Mesenchymal stem cell (in vitro differentiated cells and primary cell): ENCODE data around the gene MEF2B. TPM values are rescaled to one million over a fixed set of nuclear protein-coding genes. Genes with fewer than 3 reads are reported as not detected.

ENCODE experiments used
- DNase-seq: peaks from one replicate; pipeline ENCODE4 v3.0.0-alpha.2; 2013
- H2AFZ ChIP-seq: one replicate; pipeline ENCODE4 v1.6.1; 2013; ENCODE audit warnings: low read depth, mild to moderate bottlenecking, control low read depth, inconsistent platforms, low read length, moderate library complexity
- H2AK5ac ChIP-seq: 2 replicates; pipeline ENCODE4 v1.6.1; 2013; ENCODE audit warnings: low read length, moderate library complexity, mild to moderate bottlenecking, inconsistent platforms; ENCODE audit not compliant: severe bottlenecking
- H2BK120ac ChIP-seq: one replicate; pipeline ENCODE4 v1.6.1; 2013; ENCODE audit warnings: low read depth, mild to moderate bottlenecking, inconsistent platforms, low read length, moderate library complexity
- H2BK12ac ChIP-seq, 2 experiments: one replicate each; pipeline ENCODE4 v1.6.1; 2013; ENCODE audit warnings: inconsistent platforms in 2 of 2, low read length in 2 of 2, mild to moderate bottlenecking in 2 of 2, moderate library complexity in 2 of 2, control low read depth in 1 of 2
- H2BK15ac ChIP-seq: one replicate; pipeline ENCODE4 v1.6.1; 2013; ENCODE audit warnings: mild to moderate bottlenecking, low read depth, inconsistent platforms; ENCODE audit not compliant: poor library complexity, severe bottlenecking
- H2BK5ac ChIP-seq: 2 replicates; pipeline ENCODE4 v1.6.1; 2013; ENCODE audit warnings: low read depth, mild to moderate bottlenecking, low read length, control low read depth, inconsistent platforms; ENCODE audit not compliant: poor library complexity, severe bottlenecking
- H3K14ac ChIP-seq, 2 experiments: one replicate each; pipeline ENCODE4 v1.6.1; 2013; ENCODE audit warnings: inconsistent platforms in 2 of 2, low read length in 2 of 2, control low read depth in 1 of 2, mild to moderate bottlenecking in 1 of 2, moderate library complexity in 1 of 2
- H3K18ac ChIP-seq, 2 experiments: one replicate each; pipeline ENCODE4 v1.6.1; 2013; ENCODE audit warnings: inconsistent platforms in 2 of 2, low read length in 2 of 2, control low read depth in 1 of 2, low read depth in 1 of 2, mild to moderate bottlenecking in 1 of 2
- H3K23ac ChIP-seq, 2 experiments: one replicate each; pipeline ENCODE4 v1.6.1; 2013; ENCODE audit warnings: inconsistent platforms in 2 of 2, low read length in 2 of 2, mild to moderate bottlenecking in 2 of 2, moderate library complexity in 2 of 2, control low read depth in 1 of 2
- H3K27ac ChIP-seq: 2 replicates; pipeline ENCODE4 v1.5.1; 2013; ENCODE audit warnings: mild to moderate bottlenecking, moderate library complexity, low read length, control low read depth, inconsistent platforms; ENCODE audit not compliant: poor library complexity, severe bottlenecking
- H3K27me3 ChIP-seq, 2 experiments: 2 replicates each; pipeline versions ENCODE4 v1.6.1 to v1.7.0; 2013; ENCODE audit warnings: low read length in 2 of 2, mild to moderate bottlenecking in 2 of 2, moderate library complexity in 2 of 2, control low read depth in 1 of 2, inconsistent platforms in 1 of 2; ENCODE audit not compliant: control insufficient read depth in 1 of 2, insufficient read depth in 1 of 2
- H3K36me3 ChIP-seq, 2 experiments: 2 replicates each; pipeline versions ENCODE4 v1.6.1 to v1.7.0; 2013; ENCODE audit warnings: low read length in 2 of 2, control low read depth in 1 of 2, inconsistent platforms in 1 of 2, low read depth in 1 of 2, mild to moderate bottlenecking in 1 of 2; ENCODE audit not compliant: insufficient read depth in 2 of 2, control insufficient read depth in 1 of 2
- H3K4ac ChIP-seq, 2 experiments: one replicate each; pipeline ENCODE4 v1.6.1; 2013; ENCODE audit warnings: inconsistent platforms in 2 of 2, low read length in 2 of 2, mild to moderate bottlenecking in 2 of 2, moderate library complexity in 2 of 2, control low read depth in 1 of 2, low read depth in 1 of 2
- H3K4me1 ChIP-seq: 2 replicates; pipeline ENCODE4 v1.6.1; 2013; ENCODE audit warnings: low read depth, low read length, control low read depth; ENCODE audit not compliant: control insufficient read depth, insufficient read depth
- H3K4me2 ChIP-seq: 2 replicates; pipeline ENCODE4 v1.6.1; 2013; ENCODE audit warnings: low read length, mild to moderate bottlenecking, inconsistent platforms; ENCODE audit not compliant: poor library complexity, severe bottlenecking
- H3K4me3 ChIP-seq, 2 experiments: 2 replicates each; pipeline versions ENCODE4 v1.5.1 to v1.7.0; 2013; ENCODE audit warnings: low read length in 2 of 2, mild to moderate bottlenecking in 2 of 2, control low read depth in 1 of 2, low read depth in 1 of 2; ENCODE audit not compliant: insufficient read depth in 1 of 2
- H3K79me1 ChIP-seq: replicated peaks from 2 replicates; pipeline ENCODE4 v1.6.1; 2013; ENCODE audit warnings: mild to moderate bottlenecking, control low read depth, low read length, inconsistent platforms; ENCODE audit not compliant: poor library complexity, severe bottlenecking
- H3K9ac ChIP-seq: 2 replicates; pipeline ENCODE4 v1.7.0; 2013; ENCODE audit warnings: mild to moderate bottlenecking, low read length, moderate library complexity
- H3K9me3 ChIP-seq: 2 replicates; pipeline ENCODE4 v1.7.0; 2013; ENCODE audit warnings: mild to moderate bottlenecking, low read length; ENCODE audit not compliant: control insufficient read depth
- H4K8ac ChIP-seq: one replicate; pipeline ENCODE4 v1.6.1; 2013; ENCODE audit warnings: inconsistent platforms, mild to moderate bottlenecking, low read length, moderate library complexity
- H4K91ac ChIP-seq: one replicate; pipeline ENCODE4 v1.6.1; 2013; ENCODE audit warnings: mild to moderate bottlenecking, low read length, inconsistent platforms
- WGBS: methylation state at CpG from one replicate; pipeline ENCODE4 v1.1.7; 2013; ENCODE audit warnings: mixed read lengths; 5-methylcytosine and 5-hydroxymethylcytosine counted together
- polyA plus RNA-seq, 2 experiments: library from polyadenylated mRNA; stranded (reverse); fragments of 200-250 nt; gene quantifications; one replicate each; pipeline ENCODE4 v1.2.3, GENCODE V29; 2013

The MEF2B gene
- polyA plus RNA-seq (2013, experiment 1 of 2): 0.35 TPM
- 0.37 TPM for polyA plus RNA-seq (2013, experiment 2 of 2)

DNA sequence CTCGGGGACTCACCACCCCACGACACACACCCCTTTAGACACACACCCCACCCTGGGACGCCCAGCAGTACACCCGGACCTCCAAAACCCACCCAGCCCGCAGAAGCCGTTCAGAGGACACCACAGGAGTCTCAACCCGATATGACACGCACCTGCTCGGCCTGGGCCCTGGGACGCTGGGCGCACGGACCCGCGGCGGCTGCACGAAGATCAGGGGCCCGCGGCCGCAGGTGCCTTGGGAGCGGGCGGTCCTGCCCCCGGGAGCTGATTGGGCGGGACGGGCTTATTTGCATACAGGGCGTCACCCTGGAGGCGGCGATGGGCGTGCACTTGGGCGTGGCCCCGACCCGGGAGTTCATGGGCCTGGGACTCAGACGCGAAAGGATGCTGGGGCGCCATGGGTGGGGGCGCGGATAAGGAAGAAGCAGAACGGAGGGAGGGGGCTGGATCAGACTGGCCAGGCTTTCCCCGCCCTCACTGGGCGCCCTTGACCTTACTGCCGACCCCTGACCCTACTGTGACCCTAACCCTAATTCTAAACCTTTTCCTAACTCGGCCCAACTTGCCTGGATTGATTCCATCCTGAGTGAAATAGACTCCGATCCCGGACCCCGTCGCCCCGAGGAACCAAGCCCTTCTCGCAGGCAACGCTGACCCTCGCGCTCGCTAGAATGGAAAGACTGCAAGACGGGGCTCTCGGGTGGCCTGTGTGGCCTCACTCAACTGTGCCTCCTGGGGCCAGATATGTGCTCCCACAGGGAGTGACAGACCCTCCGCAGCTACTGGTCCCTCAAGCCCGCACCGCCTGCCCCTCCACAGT lies at the start of gene MEF2B:
Gene MEF2B, minus strand, starts transcription at position 211 of the 820 bp plus-strand sequence. CDS start 19,528 bp downstream, outside the sequence.
- Histone ChIP-seq H4K8ac (peak within 1 kb of the TSS; percentile 5), H3K14ac (no peak within 1 kb of the TSS), H2AK5ac (no peak within 1 kb of the TSS), H3K4me2 (peak within 1 kb of the TSS; percentile 54), H3K4ac (peak within 1 kb of the TSS in 1 of 2 experiments; percentile 26), H3K9ac (no peak within 1 kb of the TSS), H2BK120ac (no peak within 1 kb of the TSS), H2BK12ac (peak within 1 kb of the TSS in 1 of 2 experiments; percentile 4), H3K79me1 (no peaks in the 10 kb centered on the region), H3K27me3 (peaks cover 11 to 15% of the 10 kb centered on the region in 2 experiments), H4K91ac (no peak within 1 kb of the TSS), H3K18ac (peak within 1 kb of the TSS in 1 of 2 experiments; percentile 61), H2BK15ac (no peak within 1 kb of the TSS), H3K4me1 (peaks cover 16% of the 10 kb centered on the region), H3K27ac (no peak within 1 kb of the TSS), H3K36me3 (no peaks in the 10 kb centered on the region), H2AFZ (peak within 1 kb of the TSS; percentile 18), H3K4me3 (peak within 1 kb of the TSS in 1 of 2 experiments; percentile 62), H3K23ac (no peak within 1 kb of the TSS), H3K9me3 (no peaks in the 10 kb centered on the region), H2BK5ac (no peak within 1 kb of the TSS)
- whole genome bisulfite sequencing: 17% methylated on average over 52 of the region's 56 CpGs
- peak; percentile 71 for DNase-seq

- Histone ChIP-seq H3K9me3 (peaks cover 5% of the 10 kb centered on the region), H2BK15ac (no peak overlapping the region), H2BK5ac (no peak overlapping the region), H3K4ac (no peak overlapping the region), H2AFZ (no peak overlapping the region), H3K14ac (no peak overlapping the region), H3K23ac (no peak overlapping the region), H3K79me1 (no peaks in the 10 kb centered on the region), H3K27me3 (peaks cover 14 to 45% of the 10 kb centered on the region in 2 experiments), H3K4me2 (no peak overlapping the region), H3K9ac (no peak overlapping the region), H3K4me1 (no peaks in the 10 kb centered on the region), H4K91ac (no peak overlapping the region), H3K18ac (no peak overlapping the region), H3K27ac (no peak overlapping the region), H2BK12ac (no peak overlapping the region), H2AK5ac (no peak overlapping the region), H2BK120ac (no peak overlapping the region), H3K36me3 (no peaks in the 10 kb centered on the region), H3K4me3 (no peak overlapping the region), H4K8ac (no peak overlapping the region)
- 86% methylated on average over 21 of the region's 21 CpGs for WGBS
- DNase-seq: no peak
Measured at GRCh38 chr19:19218911-19219310, 48.8 kb upstream of the MEF2B start.

- no peak overlapping the region for H2BK120ac ChIP-seq
- no peak overlapping the region for H3K9ac ChIP-seq
- no peak overlapping the region for H2AFZ ChIP-seq
- peaks cover 29 to 48% of the 10 kb centered on the region in 2 experiments for H3K27me3 ChIP-seq
- no peak overlapping the region for H4K8ac ChIP-seq
- no peaks in the 10 kb centered on the region for H3K4me1 ChIP-seq
- H3K4me3 ChIP-seq: no peak overlapping the region
- no peak overlapping the region for H3K18ac ChIP-seq
- H3K27ac ChIP-seq: no peak overlapping the region
- H2BK5ac ChIP-seq: no peak overlapping the region
- DNase-seq: peak; percentile 71
- H2BK12ac ChIP-seq: no peak overlapping the region
- H2AK5ac ChIP-seq: no peak overlapping the region
- 42% methylated on average over 3 of the region's 4 CpGs for WGBS
- peaks cover 5% of the 10 kb centered on the region for H3K9me3 ChIP-seq
- H3K79me1 ChIP-seq: no peaks in the 10 kb centered on the region
- no peak overlapping the region for H3K4me2 ChIP-seq
- H4K91ac ChIP-seq: no peak overlapping the region
- H3K4ac ChIP-seq: no peak overlapping the region
- no peaks in the 10 kb centered on the region for H3K36me3 ChIP-seq
- H3K14ac ChIP-seq: no peak overlapping the region
- H2BK15ac ChIP-seq: no peak overlapping the region
- no peak overlapping the region for H3K23ac ChIP-seq
Measured at GRCh38 chr19:19217099-19217498, 47.0 kb upstream of the MEF2B start.

DNA sequence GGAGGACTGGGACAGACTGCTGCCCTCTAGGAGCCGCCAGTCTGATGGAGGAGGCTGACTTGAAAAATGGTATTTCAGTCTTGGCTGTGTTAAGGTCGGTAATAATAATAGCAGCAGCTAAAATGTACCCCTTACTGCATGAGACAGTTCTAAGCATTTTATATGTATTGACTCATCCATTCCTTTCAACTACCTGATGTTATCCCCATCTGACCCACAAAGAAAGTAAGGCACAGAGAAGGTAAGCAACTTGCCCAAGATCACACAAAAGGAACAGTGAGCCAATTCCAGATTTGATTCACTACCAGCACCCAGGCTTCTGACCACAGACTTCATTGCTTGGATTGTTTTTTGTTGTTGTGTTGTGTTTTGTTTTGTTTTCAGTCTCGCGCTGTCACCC lies 45.7 kb upstream of the MEF2B start:
- Histone ChIP-seq H3K4me3 (no peak overlapping the region), H3K4ac (no peak overlapping the region), H2BK15ac (no peak overlapping the region), H3K27me3 (peaks cover 39 to 56% of the 10 kb centered on the region in 2 experiments), H3K23ac (no peak overlapping the region), H2BK12ac (no peak overlapping the region), H3K36me3 (no peaks in the 10 kb centered on the region), H3K9me3 (peaks cover 5% of the 10 kb centered on the region), H3K27ac (no peak overlapping the region), H2AK5ac (no peak overlapping the region), H3K9ac (no peak overlapping the region), H4K8ac (no peak overlapping the region), H2BK5ac (no peak overlapping the region), H4K91ac (no peak overlapping the region), H3K14ac (no peak overlapping the region), H3K4me2 (no peak overlapping the region), H3K79me1 (no peaks in the 10 kb centered on the region), H2AFZ (no peak overlapping the region), H3K4me1 (peaks cover 2% of the 10 kb centered on the region), H3K18ac (no peak overlapping the region), H2BK120ac (no peak overlapping the region)
- WGBS: 67% methylated on average over 3 of the region's 4 CpGs
- no peak for DNase-seq
